ENCODE data around the gene PIK3C2G. TPM values are rescaled to one million over a fixed set of nuclear protein-coding genes. Genes with fewer than 3 reads are reported as not detected.
"Not testable (repeated sequence)": the region's sequence is repeated elsewhere in the genome, so short reads cannot be mapped to it uniquely, and the experiment has no call there.

The PIK3C2G gene
- total and polyA plus RNA-seq, 2 of the 13 experiments (the other 11 are each of a cell fraction or from before 2014, with no cell fraction given), result not detected

DNA sequence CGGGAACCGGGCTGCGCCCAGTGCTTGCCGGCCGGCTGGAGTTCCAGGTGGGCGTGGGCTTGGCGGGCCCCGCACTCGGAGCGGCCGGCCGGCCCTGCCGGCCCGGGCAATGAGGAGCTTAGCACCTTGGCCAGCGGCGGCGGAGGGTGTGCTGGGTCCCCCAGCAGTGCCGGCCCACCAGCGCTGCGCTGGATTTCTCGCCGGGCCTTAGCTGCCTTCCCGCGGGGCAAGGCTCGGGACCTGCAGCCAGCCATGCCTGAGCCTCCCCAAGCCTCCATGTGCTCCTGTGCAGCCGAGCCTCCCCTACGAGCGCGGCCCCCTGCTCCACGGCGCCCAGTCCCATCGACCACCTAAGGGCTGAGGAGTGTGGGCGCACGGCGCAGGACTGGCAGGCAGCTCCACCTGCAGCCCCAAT is 238.8 kb downstream of the PIK3C2G start:
- intact Hi-C loops (cut with micrococcal nuclease; ENCODE audit: unreplicated experiment); DNase-seq (ENCODE audit: low spot score); H3K27me3 ChIP-seq (ENCODE audit: control insufficient read depth in 1 of 2, insufficient read depth in 2 of 2, low read length in 2 of 2); H3K4me2 ChIP-seq (ENCODE audit: low read depth, low read length); H3K27ac ChIP-seq (ENCODE audit: extremely low read length, insufficient read depth, low read length); H3K4me3 ChIP-seq (replicated peaks in 1 of 3; ENCODE audit: insufficient read depth in 1 of 3, low read depth in 2 of 3, low read length in 3 of 3); H3K4me1 ChIP-seq (ENCODE audit: insufficient read depth, low read length); BruUV-seq (replicated peaks); in situ Hi-C loops (cut with HindIII; ENCODE audit: extremely low pct_ligation_motif_present, low pct_unique_long_range_greater_than_20kb); H3K9ac ChIP-seq (ENCODE audit: insufficient read depth, low read depth, low read length); H3K9me3 ChIP-seq (ENCODE audit: low read length); H3K79me2 ChIP-seq (ENCODE audit: insufficient read depth, low read length); H4K20me1 ChIP-seq (ENCODE audit: insufficient read depth, low read length); POLR2A ChIA-PET; FAIRE-seq; H2AFZ ChIP-seq (ENCODE audit: low read length); ATAC-seq; H3K36me3 ChIP-seq (replicated peaks in 1 of 2; ENCODE audit: control insufficient read depth in 1 of 2, insufficient read depth in 2 of 2, low read length in 2 of 2); CTCF ChIA-PET (ENCODE audit: low intra/inter-chr PET ratio, low total read pairs): not testable (repeated sequence)
- no CpG with 5 or more reads among the region's 35 CpGs for WGBS (ENCODE audit: low lambda C conversion rate)

DNA sequence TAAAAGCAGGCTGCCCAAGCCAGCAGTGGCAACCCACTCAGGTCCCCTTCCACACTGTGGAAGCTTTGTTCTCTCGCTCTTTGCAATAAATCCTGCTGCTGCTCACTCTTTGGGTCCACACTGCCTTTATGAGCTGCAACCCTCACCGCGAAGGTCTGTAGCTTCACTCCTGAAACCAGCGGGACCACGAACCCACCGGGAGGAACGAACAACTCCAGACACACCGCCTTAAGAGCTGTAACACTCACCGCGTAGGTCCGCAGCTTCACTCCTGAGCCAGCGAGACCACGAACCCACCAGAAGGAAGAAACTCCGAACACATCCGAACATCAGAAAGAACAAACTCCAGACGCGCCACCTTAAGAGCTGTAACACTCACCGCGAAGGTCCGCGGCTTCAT is 239.4 kb downstream of the PIK3C2G start:
- FAIRE-seq; POLR2A ChIA-PET; H3K27ac ChIP-seq (ENCODE audit: extremely low read length, insufficient read depth, low read length); H3K79me2 ChIP-seq (ENCODE audit: insufficient read depth, low read length); H3K9me3 ChIP-seq (ENCODE audit: low read length); intact Hi-C loops (cut with micrococcal nuclease; ENCODE audit: unreplicated experiment); H3K4me2 ChIP-seq (ENCODE audit: low read depth, low read length); in situ Hi-C loops (cut with HindIII; ENCODE audit: extremely low pct_ligation_motif_present, low pct_unique_long_range_greater_than_20kb); H4K20me1 ChIP-seq (ENCODE audit: insufficient read depth, low read length); BruUV-seq (replicated peaks); CTCF ChIA-PET (ENCODE audit: low intra/inter-chr PET ratio, low total read pairs); H3K27me3 ChIP-seq (ENCODE audit: control insufficient read depth in 1 of 2, insufficient read depth in 2 of 2, low read length in 2 of 2); H3K36me3 ChIP-seq (replicated peaks in 1 of 2; ENCODE audit: control insufficient read depth in 1 of 2, insufficient read depth in 2 of 2, low read length in 2 of 2); H3K4me1 ChIP-seq (ENCODE audit: insufficient read depth, low read length); DNase-seq (ENCODE audit: low spot score); H3K9ac ChIP-seq (ENCODE audit: insufficient read depth, low read depth, low read length); ATAC-seq; H2AFZ ChIP-seq (ENCODE audit: low read length); H3K4me3 ChIP-seq (replicated peaks in 1 of 3; ENCODE audit: insufficient read depth in 1 of 3, low read depth in 2 of 3, low read length in 3 of 3): not testable (repeated sequence)
- WGBS (ENCODE audit: low lambda C conversion rate), result 76% methylated on average over 18 of the region's 21 CpGs

DNA sequence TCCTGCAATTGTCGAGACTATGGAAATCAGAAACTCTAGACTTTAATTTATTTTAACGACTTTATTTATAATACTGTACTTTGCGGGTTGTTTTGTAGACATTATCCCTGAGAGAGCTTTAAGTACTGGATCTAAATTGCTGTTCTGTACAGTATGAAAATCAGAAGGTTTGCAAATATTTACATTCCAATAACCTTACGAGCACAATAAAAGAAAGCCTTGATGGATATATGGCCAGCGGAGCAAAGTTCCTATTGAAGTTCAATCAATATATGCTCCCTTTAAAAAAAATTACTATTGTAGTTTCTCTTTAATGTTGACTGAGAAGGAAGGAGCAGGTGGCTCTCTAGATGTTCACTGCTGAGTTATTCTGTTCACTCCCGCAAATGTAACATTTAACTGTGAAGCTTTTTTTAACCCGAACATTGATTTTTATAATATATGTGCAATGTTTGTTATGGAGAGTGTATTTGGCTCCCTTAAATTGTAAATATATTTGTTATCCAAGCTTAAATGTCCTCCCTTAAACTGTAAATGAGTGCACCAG is 241.2 kb downstream of the PIK3C2G start:
- DNase-seq (ENCODE audit: low spot score), result peak; percentile 1
- 16% methylated on average over 7 of the region's 7 CpGs for WGBS (ENCODE audit: low lambda C conversion rate)
- no peaks in the 10 kb centered on the region for H3K9me3 ChIP-seq (ENCODE audit: low read length)
- H3K36me3 ChIP-seq (replicated peaks in 1 of 2; ENCODE audit: control insufficient read depth in 1 of 2, insufficient read depth in 2 of 2, low read length in 2 of 2), result no peaks in the 10 kb centered on the region
- no peak overlapping the region for H3K9ac ChIP-seq (ENCODE audit: insufficient read depth, low read depth, low read length)
- ChIA-PET CTCF (ENCODE audit: low intra/inter-chr PET ratio, low total read pairs) (no interaction called here), POLR2A (no interaction called here)
- peaks cover 9% of the 10 kb centered on the region; the same call in 1 of the 2 replicates for H3K4me1 ChIP-seq (ENCODE audit: insufficient read depth, low read length)
- no peak overlapping the region for H3K4me3 ChIP-seq (replicated peaks in 1 of 3; ENCODE audit: insufficient read depth in 1 of 3, low read depth in 2 of 3, low read length in 3 of 3)
- intact Hi-C loops (cut with micrococcal nuclease; ENCODE audit: unreplicated experiment) (no loop called here), in situ Hi-C loops (cut with HindIII; ENCODE audit: extremely low pct_ligation_motif_present, low pct_unique_long_range_greater_than_20kb) (no loop called here)
- no peaks in the 10 kb centered on the region for H3K79me2 ChIP-seq (ENCODE audit: insufficient read depth, low read length)
- ATAC-seq, result peak; percentile 44; the same call in 2 of the 3 replicates
- no peaks in the 10 kb centered on the region for H4K20me1 ChIP-seq (ENCODE audit: insufficient read depth, low read length)
- BruUV-seq (replicated peaks), result no TSS peak
- no peaks in the 10 kb centered on the region for H3K27me3 ChIP-seq (ENCODE audit: control insufficient read depth in 1 of 2, insufficient read depth in 2 of 2, low read length in 2 of 2)
- no peak overlapping the region for H2AFZ ChIP-seq (ENCODE audit: low read length)
- FAIRE-seq, result no peak
- H3K4me2 ChIP-seq (ENCODE audit: low read depth, low read length), result no peak overlapping the region
- no peak overlapping the region for H3K27ac ChIP-seq (ENCODE audit: extremely low read length, insufficient read depth, low read length)
- TF ChIP-seq REST (IDR thresholded peaks at IDR 0.05; ENCODE audit: borderline replicate concordance in 1 of 2, low read depth in 1 of 2, low read length in 2 of 2) (no peak), ZNF7 (CRISPR knock-in tag; IDR thresholded peaks at IDR 0.05) (no peak), HMG20B (CRISPR knock-in tag; conservative IDR thresholded peaks at IDR 0.05) (no peak), ZNF232 (CRISPR knock-in tag; IDR thresholded peaks at IDR 0.05; ENCODE audit: borderline replicate concordance) (no peak)
- TF ChIP-seq, protein P1, sequence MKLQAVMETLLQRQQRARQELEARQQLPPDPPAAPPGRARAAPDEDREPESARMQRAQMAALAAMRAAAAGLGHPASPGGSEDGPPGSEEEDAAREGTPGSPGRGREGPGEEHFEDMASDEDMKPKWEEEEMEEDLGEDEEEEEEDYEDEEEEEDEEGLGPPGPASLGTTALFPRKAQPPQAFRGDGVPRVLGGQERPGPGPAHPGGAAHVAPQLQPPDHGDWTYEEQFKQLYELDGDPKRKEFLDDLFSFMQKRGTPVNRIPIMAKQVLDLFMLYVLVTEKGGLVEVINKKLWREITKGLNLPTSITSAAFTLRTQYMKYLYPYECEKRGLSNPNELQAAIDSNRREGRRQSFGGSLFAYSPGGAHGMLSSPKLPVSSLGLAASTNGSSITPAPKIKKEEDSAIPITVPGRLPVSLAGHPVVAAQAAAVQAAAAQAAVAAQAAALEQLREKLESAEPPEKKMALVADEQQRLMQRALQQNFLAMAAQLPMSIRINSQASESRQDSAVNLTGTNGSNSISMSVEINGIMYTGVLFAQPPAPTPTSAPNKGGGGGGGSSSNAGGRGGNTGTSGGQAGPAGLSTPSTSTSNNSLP (IDR thresholded peaks at IDR 0.05; ENCODE audit: low read depth, low read length), result 0 out of 2 replicates have a peak, but pooled peaks have one; percentile 18
